GM19193 (cell line): ENCODE data around the gene DDX6.

Source experiments
- POLR2A ChIP-seq: IDR thresholded peaks from 4 replicates; pipeline ENCODE4 v1.6.1; 2011; ENCODE audit not compliant: insufficient read depth, insufficient read length; ENCODE audit errors: extremely low read depth

The DDX6 gene

GRCh38 chr11:118757876-118758399 lies 33.0 kb downstream of the DDX6 start:
- TF ChIP-seq POLR2A: no peak

DNA sequence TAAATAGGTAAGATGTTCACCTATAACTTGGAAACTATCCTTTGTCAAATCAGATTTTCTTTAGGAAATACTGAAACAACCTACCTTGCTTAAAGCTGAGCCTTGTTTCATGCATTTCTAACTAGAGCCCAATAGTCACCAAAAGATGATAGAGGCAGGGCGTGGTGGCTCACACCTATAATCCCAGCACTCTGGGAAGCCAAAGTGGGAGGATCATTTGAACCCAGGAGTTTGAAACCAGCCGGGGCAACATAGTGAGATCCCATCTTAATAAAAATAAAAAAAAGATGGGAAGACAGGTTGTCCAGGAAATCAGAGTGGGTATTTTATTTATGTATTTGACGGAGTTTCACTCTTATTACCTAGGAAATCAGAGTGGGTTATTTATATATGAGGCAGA lies 38.3 kb downstream of the DDX6 start:
- no peak for TF ChIP-seq POLR2A

DNA sequence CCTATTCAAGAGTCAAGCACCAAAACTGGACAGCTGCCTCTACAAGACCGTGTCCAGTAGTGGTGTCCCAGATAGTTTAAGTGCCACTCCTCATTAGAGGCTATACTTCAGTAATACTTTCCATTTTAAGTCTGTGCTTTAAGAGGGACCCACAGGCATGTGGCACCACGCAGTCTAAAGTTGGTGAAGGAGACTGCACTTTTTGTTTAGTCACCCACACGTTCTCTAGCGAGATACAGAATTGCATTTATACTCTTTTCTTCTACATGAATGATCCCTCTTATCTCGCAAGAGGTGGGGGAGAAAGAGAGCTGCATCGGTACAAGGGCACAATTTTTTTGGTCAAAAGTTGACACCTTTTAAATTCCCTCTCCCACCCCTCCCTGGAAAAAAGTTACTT lies 41.5 kb downstream of the DDX6 start:
- TF ChIP-seq POLR2A: no peak

DNA sequence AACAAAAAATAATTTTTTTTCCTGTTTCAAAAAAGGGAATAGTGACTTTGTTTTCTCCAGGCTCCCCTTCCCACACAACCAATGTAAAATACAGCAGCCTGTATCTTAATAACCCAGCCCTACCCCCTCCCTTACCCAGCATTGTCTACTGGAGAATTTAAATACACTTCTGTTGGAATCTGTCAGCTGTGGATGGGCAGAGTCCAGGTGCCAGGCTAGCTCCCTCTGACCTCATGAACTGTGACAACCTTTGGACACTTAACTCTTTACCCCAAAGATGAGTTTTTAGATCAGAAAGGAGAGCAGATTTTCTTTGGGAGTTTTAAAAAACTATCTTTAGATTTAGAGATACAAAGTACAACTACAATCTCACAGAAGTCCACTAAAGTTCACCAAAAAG lies 42.9 kb downstream of the DDX6 start:
- no peak for TF ChIP-seq POLR2A

- TF ChIP-seq POLR2A: no peak
Measured at GRCh38 chr11:118746988-118747585, 43.9 kb downstream of the DDX6 start.

GRCh38 chr11:118744046-118744445 lies 46.9 kb downstream of the DDX6 start:
- TF ChIP-seq POLR2A: no peak

GRCh38 chr11:118742304-118742703 lies 48.7 kb downstream of the DDX6 start:
- no peak for TF ChIP-seq POLR2A

DNA sequence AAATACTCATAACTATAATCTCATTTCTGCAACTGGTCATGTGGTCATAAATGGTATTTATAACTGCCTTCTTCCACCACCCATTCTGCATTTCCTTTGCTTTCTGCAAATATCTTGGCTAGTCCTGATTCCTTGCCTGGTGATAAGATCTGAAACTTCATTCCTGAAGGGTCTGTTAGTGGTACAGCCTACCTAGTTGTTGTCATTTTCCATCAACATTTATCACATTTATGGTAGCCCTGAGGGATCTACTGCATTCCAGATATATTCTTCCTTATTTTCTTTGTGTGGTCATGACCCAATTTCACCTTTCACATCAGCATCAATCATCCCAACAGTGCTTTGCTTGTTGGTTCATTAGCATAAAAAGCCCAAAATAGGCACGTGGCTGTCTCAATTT lies 50.1 kb downstream of the DDX6 start:
- no peak for TF ChIP-seq POLR2A

- no peak for TF ChIP-seq POLR2A
Measured at GRCh38 chr11:118735203-118735602, 55.8 kb downstream of the DDX6 start.

DNA sequence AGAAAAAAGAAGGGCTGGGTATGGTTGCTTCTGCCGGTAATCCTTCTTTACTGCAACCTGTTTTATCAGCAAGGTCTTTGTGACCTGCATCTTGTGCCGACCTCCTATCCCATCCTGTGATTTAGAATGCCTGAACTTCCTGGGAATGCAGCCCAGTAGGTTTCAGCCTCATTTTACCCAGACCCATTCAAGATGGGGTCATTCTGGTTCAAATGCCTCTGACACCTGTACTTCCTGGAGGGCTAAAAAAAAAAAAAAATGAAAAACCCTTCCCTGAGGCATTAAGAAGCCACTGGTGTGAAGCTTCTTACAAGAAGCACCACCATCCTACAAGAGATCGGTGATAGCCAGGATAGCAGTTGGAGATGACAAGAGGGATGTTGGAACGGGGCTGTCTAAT lies 56.9 kb downstream of the DDX6 start:
- TF ChIP-seq POLR2A: no peak

DNA sequence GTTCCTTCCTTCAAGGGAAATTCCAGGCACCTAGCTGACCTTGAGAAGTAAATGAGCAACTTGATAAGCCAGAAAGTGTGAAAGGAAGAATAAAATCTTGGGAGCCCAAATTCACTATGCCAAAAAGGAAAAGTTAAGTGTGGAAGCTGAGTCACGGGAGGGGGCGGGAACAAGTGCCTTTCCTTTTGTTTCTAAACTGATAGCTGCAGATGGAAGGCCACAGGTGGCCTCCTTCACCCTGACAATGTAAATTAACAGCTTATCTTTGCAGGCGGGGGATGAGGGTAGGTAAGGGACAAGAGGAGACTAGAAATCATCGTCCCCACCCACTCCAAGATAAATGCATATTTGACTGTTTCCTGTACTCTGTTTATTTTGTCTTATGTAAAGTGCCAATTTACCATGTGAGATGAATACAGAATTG lies 75.1 kb downstream of the DDX6 start:
- TF ChIP-seq POLR2A: no peak

- no peak for TF ChIP-seq POLR2A
Measured at GRCh38 chr11:118715245-118715831, 75.6 kb downstream of the DDX6 start.

DNA sequence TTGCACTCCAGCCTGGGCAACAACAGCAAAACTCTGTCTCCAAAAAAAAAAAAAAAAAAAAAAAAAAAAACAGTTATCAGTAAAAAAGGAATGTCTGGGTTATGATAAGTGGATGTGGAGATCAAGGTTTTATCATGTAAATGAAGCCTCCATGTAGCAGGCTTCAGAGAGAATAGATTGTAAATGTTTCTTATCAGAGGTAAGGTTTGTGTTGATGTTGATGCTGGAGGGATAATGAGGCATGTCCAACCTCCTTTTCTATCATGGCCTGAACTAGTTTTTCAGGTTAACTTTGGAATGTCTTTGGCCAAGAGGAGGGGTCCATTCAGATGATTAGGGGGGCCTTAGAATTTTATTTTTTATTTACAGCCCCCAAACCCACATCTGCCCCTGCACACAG lies 76.1 kb downstream of the DDX6 start:
- TF ChIP-seq POLR2A: no peak

GRCh38 chr11:118708296-118708695 lies 82.7 kb downstream of the DDX6 start:
- TF ChIP-seq POLR2A: no peak

DNA sequence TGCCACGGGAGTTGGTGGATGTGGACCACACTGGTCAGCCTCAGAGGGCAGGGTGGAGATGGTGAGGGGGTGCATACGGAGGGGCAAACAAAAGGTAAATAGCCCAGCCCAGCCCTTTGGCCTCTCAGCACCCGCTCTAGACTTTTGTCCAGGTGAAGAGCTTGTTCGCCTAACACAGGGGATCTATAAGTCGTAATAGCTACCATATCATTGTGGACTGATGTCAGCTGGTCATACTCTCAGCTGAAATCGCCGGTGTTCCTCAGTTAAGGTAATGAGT lies 84.5 kb downstream of the DDX6 start:
- TF ChIP-seq POLR2A: no peak

DNA sequence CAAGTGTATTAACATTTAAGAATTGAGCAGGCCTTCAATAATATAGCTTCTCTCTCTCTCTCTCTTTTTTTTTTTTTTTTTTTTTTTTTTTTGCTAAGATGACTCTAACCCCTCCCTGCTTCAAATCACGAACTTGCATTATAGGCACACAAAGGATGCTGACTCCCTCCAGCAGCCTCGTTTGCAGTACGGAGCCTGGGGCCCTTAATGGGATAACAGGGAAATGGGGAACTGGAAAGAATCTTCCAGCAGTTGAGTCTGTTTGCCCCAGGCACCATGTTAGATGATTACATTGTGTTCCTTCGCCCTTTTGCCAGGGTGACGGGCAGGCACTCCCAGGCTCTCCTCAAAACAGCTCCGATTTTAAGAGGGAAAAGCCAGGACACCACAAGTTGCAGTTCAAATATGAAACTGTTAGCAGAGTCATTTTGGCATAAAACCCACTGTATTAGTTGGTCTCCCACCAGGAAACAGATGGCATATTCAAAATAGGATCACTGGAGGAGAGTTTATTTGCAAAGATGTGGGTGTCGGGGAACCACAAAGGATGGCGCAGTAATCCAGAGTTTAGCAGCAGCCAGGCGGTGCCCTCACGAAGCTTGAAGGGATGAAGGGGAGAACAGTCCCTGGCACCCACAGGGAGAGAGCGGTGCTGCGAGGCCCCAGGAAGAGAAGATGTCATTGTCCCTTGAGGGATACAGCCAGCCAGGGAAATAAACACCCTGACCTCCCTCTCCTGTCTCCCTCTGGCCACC lies 85.0 kb downstream of the DDX6 start:
- no peak for TF ChIP-seq POLR2A
